Fibroblast of pulmonary artery (primary cell): ENCODE results near the gene GSG1.
"Not testable (repeated sequence)": the region's sequence is repeated elsewhere in the genome, so short reads cannot be mapped to it uniquely, and the experiment has no call there.

Experiments
- DNase-seq: peaks from one replicate; pipeline ENCODE4 v3.0.0-alpha.2; 2010; ENCODE audit warnings: low read depth
- H3K4me3 ChIP-seq: replicated peaks from 2 replicates; pipeline ENCODE4 v1.5.1; 2011; ENCODE audit warnings: low read depth, mild to moderate bottlenecking, control low read depth, low read length, moderate library complexity
- TF ChIP-seq, protein P1 (sequence below): IDR thresholded peaks from 2 replicates; pipeline ENCODE4 v1.5.1; 2011; ENCODE audit warnings: mild to moderate bottlenecking, control low read depth, low read length, inconsistent platforms; ENCODE audit errors: missing control alignments

GSG1 gene

DNA sequence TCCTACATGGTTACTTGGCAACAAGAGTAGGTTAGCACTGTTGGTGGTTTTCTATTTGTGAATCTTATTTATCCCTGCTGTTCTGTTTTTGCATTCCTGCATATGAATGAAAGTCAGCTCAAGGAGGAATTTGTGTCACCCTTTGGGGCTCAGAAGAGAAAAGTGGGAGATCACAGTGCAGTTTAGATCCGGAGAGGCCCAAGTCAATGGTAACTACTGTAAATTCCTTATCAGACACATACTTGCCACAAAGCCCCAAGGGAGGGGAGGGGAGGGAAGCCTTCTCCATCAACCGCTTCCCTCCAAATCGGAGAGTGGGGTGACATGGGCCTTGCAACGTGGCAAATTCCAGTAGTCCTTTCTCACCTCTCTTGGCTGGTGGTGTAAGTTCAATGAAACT is 15.0 kb downstream of the GSG1 start:
- TF ChIP-seq, protein P1, sequence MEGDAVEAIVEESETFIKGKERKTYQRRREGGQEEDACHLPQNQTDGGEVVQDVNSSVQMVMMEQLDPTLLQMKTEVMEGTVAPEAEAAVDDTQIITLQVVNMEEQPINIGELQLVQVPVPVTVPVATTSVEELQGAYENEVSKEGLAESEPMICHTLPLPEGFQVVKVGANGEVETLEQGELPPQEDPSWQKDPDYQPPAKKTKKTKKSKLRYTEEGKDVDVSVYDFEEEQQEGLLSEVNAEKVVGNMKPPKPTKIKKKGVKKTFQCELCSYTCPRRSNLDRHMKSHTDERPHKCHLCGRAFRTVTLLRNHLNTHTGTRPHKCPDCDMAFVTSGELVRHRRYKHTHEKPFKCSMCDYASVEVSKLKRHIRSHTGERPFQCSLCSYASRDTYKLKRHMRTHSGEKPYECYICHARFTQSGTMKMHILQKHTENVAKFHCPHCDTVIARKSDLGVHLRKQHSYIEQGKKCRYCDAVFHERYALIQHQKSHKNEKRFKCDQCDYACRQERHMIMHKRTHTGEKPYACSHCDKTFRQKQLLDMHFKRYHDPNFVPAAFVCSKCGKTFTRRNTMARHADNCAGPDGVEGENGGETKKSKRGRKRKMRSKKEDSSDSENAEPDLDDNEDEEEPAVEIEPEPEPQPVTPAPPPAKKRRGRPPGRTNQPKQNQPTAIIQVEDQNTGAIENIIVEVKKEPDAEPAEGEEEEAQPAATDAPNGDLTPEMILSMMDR: no peak
- no peak overlapping the region for H3K4me3 ChIP-seq
- DNase-seq: no peak

DNA sequence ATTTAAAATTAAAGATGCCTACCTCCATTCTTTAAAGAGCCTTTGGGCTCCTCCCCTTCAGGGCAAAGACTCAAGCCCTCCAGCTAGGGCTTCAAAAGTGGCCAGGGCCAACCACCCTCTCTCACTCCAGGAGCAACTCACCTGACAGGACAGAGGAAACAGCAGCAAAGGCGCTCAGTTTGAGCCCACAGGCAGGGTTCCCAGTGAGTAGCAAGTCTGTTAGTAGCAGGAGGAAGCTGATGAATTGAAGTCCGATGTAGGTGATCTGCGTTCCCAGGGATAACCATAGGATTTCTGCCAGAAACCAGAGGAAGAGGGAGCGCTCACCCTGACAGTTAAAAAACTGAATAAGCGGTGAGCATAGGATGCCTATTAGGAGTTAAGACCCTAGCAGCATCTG is 15.7 kb downstream of the GSG1 start:
- no peak overlapping the region for H3K4me3 ChIP-seq
- no peak for DNase-seq
- TF ChIP-seq, protein P1: no peak

DNA sequence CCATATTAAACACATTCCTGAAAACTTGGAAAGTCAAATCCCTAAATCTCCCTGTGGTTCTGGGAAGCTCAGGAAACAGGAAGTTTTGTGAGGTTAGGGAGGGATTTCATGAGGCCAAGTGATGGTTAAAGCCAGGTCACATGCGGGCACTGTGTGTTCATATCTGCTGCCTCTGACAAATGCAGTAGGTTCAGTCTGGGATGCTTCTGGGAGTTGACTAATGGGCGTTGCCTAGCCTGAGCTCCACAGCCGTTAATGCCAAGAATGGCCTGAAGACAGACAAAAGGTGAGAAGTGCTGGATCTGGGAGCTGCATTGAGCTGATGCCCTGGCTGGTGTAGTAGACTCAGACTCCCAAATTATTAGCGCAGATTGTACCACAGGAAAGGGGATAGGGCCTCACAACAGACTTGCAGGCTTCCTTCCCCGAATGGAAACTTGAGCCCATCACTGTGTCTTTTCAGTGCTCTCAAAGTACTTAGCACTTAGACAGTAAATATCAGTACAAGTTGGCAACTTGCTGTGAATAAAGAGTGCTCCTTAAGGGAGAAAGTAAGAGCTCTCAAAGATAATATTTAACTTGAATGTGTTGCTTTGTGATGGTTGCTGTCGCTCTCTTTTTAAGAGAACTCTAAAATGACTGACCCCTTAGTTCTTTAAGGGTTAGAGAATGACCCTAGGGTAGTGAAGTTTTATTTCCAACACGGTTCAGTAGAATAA is 17.3 kb downstream of the GSG1 start:
- no peak for DNase-seq
- TF ChIP-seq, protein P1: no peak
- no peak overlapping the region for H3K4me3 ChIP-seq

DNA sequence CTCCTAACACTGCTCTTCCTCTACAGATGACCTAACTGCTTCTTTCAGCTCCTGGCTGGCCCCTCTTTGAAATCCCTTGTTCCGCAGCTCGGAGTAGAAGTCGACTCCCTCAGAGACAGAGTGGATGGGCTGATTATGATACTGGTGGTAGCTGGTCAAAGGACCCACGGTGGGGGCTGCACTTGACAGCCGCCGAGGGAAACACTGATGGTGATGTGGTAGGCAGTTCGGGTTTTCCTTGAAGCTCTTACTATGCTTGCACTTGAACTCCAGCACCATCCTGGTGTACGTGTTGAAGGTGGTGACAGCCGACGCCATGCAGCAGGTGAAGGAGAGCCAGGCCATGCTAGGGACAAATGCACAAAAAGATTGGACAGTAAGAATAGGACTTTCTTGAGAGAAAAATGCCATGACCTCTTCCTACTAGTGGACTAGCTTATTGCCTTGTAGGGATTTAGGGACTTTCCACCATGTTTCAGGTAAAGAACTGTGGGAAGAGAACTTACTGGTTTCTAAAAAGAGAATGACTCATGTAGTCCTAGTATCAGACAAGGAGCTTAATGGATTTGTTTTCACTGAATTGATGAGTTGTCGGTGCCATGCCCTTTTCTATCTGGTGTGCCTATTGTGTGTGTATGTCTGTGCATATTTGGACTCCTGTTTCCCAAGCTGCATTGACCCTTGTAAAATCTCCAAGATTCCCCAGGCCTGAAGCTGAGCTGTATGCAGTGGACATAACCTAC is 18.4 kb downstream of the GSG1 start:
- no peak overlapping the region for H3K4me3 ChIP-seq
- TF ChIP-seq, protein P1: no peak
- DNase-seq: no peak

DNA sequence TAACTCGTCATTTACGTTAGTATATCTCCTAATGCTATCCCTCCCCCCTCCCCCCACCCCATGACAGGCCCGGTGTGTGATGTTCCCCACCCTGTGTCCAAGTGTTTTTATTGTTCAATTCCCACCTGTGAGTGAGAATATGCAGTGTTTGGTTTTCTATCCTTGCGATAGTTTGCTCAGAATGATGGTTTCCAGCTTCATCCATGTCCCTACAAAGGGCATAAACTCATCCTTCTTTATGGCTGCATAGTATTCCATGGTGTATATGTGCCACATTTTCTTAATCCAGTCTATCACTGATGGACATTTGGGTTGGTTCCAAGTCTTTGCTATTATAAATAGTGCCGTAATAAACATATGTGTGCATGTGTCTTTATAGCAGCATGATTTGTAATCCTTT is 19.8 kb downstream of the GSG1 start:
- not testable (repeated sequence) for DNase-seq, H3K4me3 ChIP-seq

DNA sequence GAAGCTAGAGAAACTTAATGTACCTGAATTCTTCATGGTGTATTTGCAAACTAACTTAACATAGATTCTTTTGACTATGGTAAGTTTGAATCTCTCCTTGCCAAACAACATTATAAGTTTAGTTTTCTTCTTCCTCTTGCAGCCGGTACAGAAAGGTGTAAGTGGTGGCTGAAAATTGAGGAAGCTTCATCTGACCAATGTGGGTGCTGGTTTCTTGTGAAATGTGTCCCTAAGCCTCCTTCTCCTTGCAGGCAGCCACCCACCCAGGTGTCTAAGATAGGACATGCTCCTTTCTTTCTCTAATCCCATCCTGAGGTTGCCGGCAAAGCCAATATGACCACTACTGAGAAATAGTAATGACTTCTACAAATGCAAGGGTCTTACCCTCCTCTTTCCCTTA is 20.6 kb downstream of the GSG1 start:
- no peak for DNase-seq
- no peak overlapping the region for H3K4me3 ChIP-seq
- TF ChIP-seq, protein P1: no peak

DNA sequence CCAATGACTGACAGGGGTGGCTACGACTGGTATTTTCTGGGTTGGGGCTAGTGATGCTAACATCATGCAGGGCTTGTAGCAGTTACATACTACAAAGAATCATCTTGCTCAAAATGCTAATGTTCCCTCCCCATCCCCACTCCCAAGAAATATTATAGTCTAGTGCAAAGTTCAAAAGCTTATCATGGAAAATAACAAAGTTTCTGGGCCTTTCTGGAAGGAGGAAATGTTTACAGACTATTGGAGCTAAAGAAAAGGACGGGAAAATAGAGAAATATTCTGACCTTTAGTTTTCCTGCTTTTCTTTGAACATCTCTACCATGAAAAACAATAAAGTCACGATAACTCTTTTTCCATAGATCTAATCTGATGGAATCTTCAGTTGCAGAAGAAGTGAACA is 23.2 kb downstream of the GSG1 start:
- no peak overlapping the region for H3K4me3 ChIP-seq
- no peak for DNase-seq
- TF ChIP-seq, protein P1: no peak
